ENCODE results near the gene EBF3. TPM values are rescaled to one million over a fixed set of nuclear protein-coding genes. Genes with fewer than 3 reads are reported as not detected.

The EBF3 gene
- total RNA-seq, 1 experiment from 2014 or later: 0.64 TPM

- no peak overlapping the region for H3K27ac ChIP-seq (ENCODE audit: low read length)
- H3K9me3 ChIP-seq (ENCODE audit: control insufficient read depth, insufficient read depth, low read depth, low read length): no peaks in the 10 kb centered on the region
- ATAC-seq: no peak
- CTCF ChIA-PET: interaction anchor here (0.7 kb wide), 1 partner anchor 25 kb away, joined by 4 read pairs; no protein-coding TSS in a partner anchor
- no peak overlapping the region for H3K4me3 ChIP-seq (ENCODE audit: low read depth in 2 of 2, low read length in 2 of 2)
- no peak for TF ChIP-seq TCF7L2 (IDR thresholded peaks at IDR 0.05; ENCODE audit: low read depth, low read length)
- no peak for TF ChIP-seq CTCF (IDR thresholded peaks at IDR 0.05)
- no peak for TF ChIP-seq REST (IDR thresholded peaks at IDR 0.05; ENCODE audit: insufficient read depth in 1 of 2, low read depth in 2 of 2, low read length in 1 of 2)
- no peak for TF ChIP-seq SIN3A (IDR thresholded peaks at IDR 0.05; ENCODE audit: borderline replicate concordance, insufficient read depth, low read depth, low read length)
- no peak for TF ChIP-seq POLR2AphosphoS5 (IDR thresholded peaks at IDR 0.05; ENCODE audit: low read depth, low read length)
- intact Hi-C loops (cut with micrococcal nuclease; ENCODE audit: unreplicated experiment): no loop called here
- H3K4me1 ChIP-seq (ENCODE audit: control insufficient read depth, insufficient read depth, low read length): no peaks in the 10 kb centered on the region
- no peaks in the 10 kb centered on the region; the same call in 1 of the 2 replicates for H3K27me3 ChIP-seq (ENCODE audit: control insufficient read depth, insufficient read depth, low read length)
- H3K36me3 ChIP-seq (ENCODE audit: control insufficient read depth, insufficient read depth, low read length): no peaks in the 10 kb centered on the region
- POLR2A ChIA-PET: no interaction called here
- in situ Hi-C loops (cut with HindIII; ENCODE audit: low pct_unique_long_range_greater_than_20kb, low sequenced_read_pairs): no loop called here
- no TSS peak for BruUV-seq (replicated peaks)
- no peak for DNase-seq (ENCODE audit: low read depth, low spot score)
These were observed 87.2 kb downstream of the EBF3 start for GRCh38 chr10:129876838-129877237.

GRCh38 chr10:129875993-129876726 is 87.9 kb downstream of the EBF3 start:
- ATAC-seq (no peak), DNase-seq (ENCODE audit: low read depth, low spot score) (no peak)
- no peak overlapping the region for H3K4me3 ChIP-seq (ENCODE audit: low read depth in 2 of 2, low read length in 2 of 2)
- H3K27me3 ChIP-seq (ENCODE audit: control insufficient read depth, insufficient read depth, low read length): no peaks in the 10 kb centered on the region; the same call in 1 of the 2 replicates
- in situ Hi-C loops (cut with HindIII; ENCODE audit: low pct_unique_long_range_greater_than_20kb, low sequenced_read_pairs): no loop called here
- H3K9me3 ChIP-seq (ENCODE audit: control insufficient read depth, insufficient read depth, low read depth, low read length): no peaks in the 10 kb centered on the region
- intact Hi-C loops (cut with micrococcal nuclease; ENCODE audit: unreplicated experiment): no loop called here
- H3K4me1 ChIP-seq (ENCODE audit: control insufficient read depth, insufficient read depth, low read length): no peaks in the 10 kb centered on the region
- H3K36me3 ChIP-seq (ENCODE audit: control insufficient read depth, insufficient read depth, low read length): no peaks in the 10 kb centered on the region
- no peak for TF ChIP-seq REST (IDR thresholded peaks at IDR 0.05; ENCODE audit: insufficient read depth in 1 of 2, low read depth in 2 of 2, low read length in 1 of 2)
- TF ChIP-seq CTCF (IDR thresholded peaks at IDR 0.05): no peak
- TF ChIP-seq POLR2AphosphoS5 (IDR thresholded peaks at IDR 0.05; ENCODE audit: low read depth, low read length): no peak
- TF ChIP-seq SIN3A (IDR thresholded peaks at IDR 0.05; ENCODE audit: borderline replicate concordance, insufficient read depth, low read depth, low read length): no peak
- TF ChIP-seq TCF7L2 (IDR thresholded peaks at IDR 0.05; ENCODE audit: low read depth, low read length): no peak
- BruUV-seq (replicated peaks): no TSS peak
- ChIA-PET CTCF (interaction anchor here (0.7 kb wide), 1 partner anchor 24 kb away, joined by 4 read pairs; no protein-coding TSS in a partner anchor), POLR2A (no interaction called here)
- no peak overlapping the region for H3K27ac ChIP-seq (ENCODE audit: low read length)
